ENCODE data around the gene GNG4. TPM values are rescaled to one million over a fixed set of nuclear protein-coding genes. Genes with fewer than 3 reads are reported as not detected.
"Not testable (repeated sequence)": the region's sequence is repeated elsewhere in the genome, so short reads cannot be mapped to it uniquely, and the experiment has no call there.

Gene GNG4
- total and polyA plus RNA-seq, 12 donors: 0.04 to 0.15 (median 0.06) TPM; not detected in 9

DNA sequence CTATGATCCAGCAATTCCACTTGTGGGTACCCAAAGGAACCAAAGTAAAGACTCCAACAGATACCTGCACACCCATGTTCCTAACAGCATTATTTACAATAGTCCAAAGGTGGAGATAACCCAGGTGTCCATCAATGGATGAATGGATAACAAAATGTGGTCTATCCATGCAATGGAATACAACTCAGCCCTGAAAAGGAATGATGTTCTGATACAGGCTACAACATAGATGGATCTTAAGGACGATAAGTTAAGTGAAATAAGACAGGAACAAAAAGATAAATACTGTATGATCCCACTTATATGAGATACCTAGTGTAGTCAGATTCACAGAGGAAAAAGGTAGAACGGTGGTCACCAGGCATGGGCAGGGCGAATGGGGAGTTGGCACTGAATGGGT is 69.7 kb downstream of the GNG4 start:
- H3K9me3 ChIP-seq: peaks cover 0 to 7% (median 0%) of the 10 kb centered on the region in 11 donors
- WGBS, 2 donors: 89 to 90% methylated on average over 3 of the region's 3 CpGs
- no peak overlapping the region for H3K4me3 ChIP-seq
- DNase-seq (no peak), ATAC-seq (no peak)
- H3K27ac ChIP-seq: no peak overlapping the region
- H3K4me1 ChIP-seq: no peaks in the 10 kb centered on the region
- TF ChIP-seq, protein P1, sequence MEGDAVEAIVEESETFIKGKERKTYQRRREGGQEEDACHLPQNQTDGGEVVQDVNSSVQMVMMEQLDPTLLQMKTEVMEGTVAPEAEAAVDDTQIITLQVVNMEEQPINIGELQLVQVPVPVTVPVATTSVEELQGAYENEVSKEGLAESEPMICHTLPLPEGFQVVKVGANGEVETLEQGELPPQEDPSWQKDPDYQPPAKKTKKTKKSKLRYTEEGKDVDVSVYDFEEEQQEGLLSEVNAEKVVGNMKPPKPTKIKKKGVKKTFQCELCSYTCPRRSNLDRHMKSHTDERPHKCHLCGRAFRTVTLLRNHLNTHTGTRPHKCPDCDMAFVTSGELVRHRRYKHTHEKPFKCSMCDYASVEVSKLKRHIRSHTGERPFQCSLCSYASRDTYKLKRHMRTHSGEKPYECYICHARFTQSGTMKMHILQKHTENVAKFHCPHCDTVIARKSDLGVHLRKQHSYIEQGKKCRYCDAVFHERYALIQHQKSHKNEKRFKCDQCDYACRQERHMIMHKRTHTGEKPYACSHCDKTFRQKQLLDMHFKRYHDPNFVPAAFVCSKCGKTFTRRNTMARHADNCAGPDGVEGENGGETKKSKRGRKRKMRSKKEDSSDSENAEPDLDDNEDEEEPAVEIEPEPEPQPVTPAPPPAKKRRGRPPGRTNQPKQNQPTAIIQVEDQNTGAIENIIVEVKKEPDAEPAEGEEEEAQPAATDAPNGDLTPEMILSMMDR (IDR thresholded peaks at IDR 0.05): no peak
- intact Hi-C loops (cut with DNase I): no loop called here
- H3K36me3 ChIP-seq: no peaks in the 10 kb centered on the region
- H3K27me3 ChIP-seq: peaks cover 0 to 9% (median 0%) of the 10 kb centered on the region in 7 donors

DNA sequence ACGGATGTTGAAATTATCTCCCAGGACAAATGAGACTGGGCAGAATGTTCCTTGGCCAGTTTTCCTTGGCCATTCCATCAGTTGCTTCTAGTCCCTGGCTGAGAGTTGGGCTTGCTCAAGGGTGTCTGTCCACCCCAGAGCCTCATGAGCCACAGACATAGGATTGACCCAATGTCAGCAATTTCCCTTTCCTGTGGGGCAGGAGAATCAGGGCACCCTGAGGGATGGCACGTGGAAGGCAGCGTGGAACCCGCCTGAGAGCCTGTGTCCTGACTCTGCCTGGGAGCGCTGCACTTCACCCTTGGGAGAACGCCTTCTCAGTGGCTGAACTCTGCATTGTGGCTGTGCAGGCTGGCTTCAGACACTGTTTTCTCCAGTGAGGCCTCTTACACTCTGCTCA is 74.0 kb downstream of the GNG4 start:
- Histone ChIP-seq H3K36me3 (no peaks in the 10 kb centered on the region), H3K27me3 (no peaks in the 10 kb centered on the region), H3K4me3 (no peak overlapping the region), H3K27ac (no peak overlapping the region), H3K4me1 (no peaks in the 10 kb centered on the region), H3K9me3 (peaks cover 0 to 7% (median 0%) of the 10 kb centered on the region in 11 donors)
- WGBS, 2 donors: 86 to 89% methylated on average over 6 of the region's 6 CpGs
- DNase-seq: no peak
- TF ChIP-seq, protein P1 (IDR thresholded peaks at IDR 0.05): no peak
- no peak for ATAC-seq
- intact Hi-C loops (cut with DNase I): no loop called here

DNA sequence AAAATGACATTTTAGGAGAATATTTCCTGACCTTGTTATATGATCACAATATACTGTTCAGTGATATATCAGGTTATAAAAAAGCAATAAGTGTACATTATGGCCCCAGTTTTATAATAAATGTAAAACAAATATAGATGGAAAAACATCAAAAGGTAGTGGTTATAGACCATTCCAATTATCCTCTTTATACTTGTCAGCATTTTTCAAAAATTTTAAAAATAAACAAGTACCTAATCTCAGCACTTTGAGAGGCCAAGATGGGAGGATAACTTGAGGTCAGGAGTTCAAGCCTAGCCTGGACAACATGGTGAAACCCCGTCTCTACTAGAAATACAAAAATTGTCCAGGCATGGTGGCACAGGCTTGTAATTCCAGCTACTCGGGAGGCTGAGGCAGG is 75.7 kb downstream of the GNG4 start:
- TF ChIP-seq, protein P1 (IDR thresholded peaks at IDR 0.05): no peak
- Histone ChIP-seq H3K9me3 (no peaks in the 10 kb centered on the region), H3K27me3 (no peaks in the 10 kb centered on the region), H3K4me3 (no peak overlapping the region), H3K27ac (no peak overlapping the region), H3K4me1 (no peaks in the 10 kb centered on the region), H3K36me3 (no peaks in the 10 kb centered on the region)
- ATAC-seq (no peak), DNase-seq (no peak)
- WGBS, 2 donors: 89% methylated on average over 2 of the region's 2 CpGs
- intact Hi-C loops (cut with DNase I): no loop called here

DNA sequence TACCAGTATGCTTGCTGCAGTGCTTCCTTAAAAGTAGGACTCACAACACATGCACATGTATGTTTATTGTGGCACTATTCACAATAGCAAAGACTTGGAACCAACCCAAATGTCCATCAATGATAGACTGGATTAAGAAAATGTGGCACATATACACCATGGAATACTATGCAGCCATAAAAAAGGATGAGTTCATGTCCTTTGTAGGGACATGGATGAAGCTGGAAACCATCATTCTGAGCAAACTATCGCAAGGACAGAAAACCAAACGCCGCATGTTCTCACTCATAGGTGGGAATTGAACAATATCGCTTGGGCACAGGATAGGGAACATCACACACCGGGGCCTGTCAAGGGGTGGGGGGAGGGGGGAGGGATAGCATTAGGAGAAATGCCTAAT is 76.6 kb downstream of the GNG4 start:
- ATAC-seq; DNase-seq; H3K9me3 ChIP-seq; H3K4me1 ChIP-seq; H3K27ac ChIP-seq; H3K4me3 ChIP-seq; H3K36me3 ChIP-seq; H3K27me3 ChIP-seq; intact Hi-C loops (cut with DNase I): not testable (repeated sequence)
- WGBS, 2 donors: 93 to 96% methylated on average over 5 of the region's 5 CpGs

DNA sequence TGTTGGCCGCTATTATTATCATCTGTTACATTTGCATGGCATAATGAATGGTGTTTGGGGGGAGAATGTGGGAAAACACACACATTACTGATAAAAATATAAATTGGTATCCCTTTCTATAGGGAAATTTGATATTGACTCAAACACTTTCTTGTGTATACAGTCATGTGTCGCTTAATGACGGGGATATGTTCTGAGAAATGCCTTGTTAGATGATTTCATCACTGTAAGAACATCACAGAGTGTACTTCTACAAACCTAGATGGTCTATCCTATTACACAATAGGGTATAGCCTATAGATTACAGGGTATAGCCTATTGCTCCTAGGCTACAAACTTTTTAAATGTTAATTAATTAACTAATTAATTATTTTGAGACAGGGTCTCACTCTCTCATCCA is 78.1 kb downstream of the GNG4 start:
- Histone ChIP-seq H3K36me3 (no peaks in the 10 kb centered on the region), H3K27me3 (no peaks in the 10 kb centered on the region), H3K9me3 (no peaks in the 10 kb centered on the region), H3K4me1 (peaks cover 0 to 12% (median 0%) of the 10 kb centered on the region in 9 donors), H3K27ac (no peak overlapping the region), H3K4me3 (no peak overlapping the region)
- WGBS, 2 donors: 89 to 90% methylated on average over 3 of the region's 3 CpGs
- DNase-seq: no peak
- intact Hi-C loops (cut with DNase I): no loop called here
- no peak for ATAC-seq
- TF ChIP-seq, protein P1 (IDR thresholded peaks at IDR 0.05): no peak

Measured in heart right ventricle (tissue), 16 donors.